Upper lobe of left lung (tissue), 6 donors: ENCODE data around the gene KIAA2012. TPM values are rescaled to one million over a fixed set of nuclear protein-coding genes. Genes with fewer than 3 reads are reported as not detected.

Experiments
- ATAC-seq, 2 donors: fragments of 200-7000 bp; cut with Tn5 transposase; one replicate each; pipeline ENCODE4 v1.9.1; 2022; ENCODE audit warnings: mild to moderate bottlenecking in 2 of 2, moderate library complexity in 2 of 2; ENCODE audit not compliant: low FRiP score in 2 of 2
- DNase-seq, 2 donors: peaks; one replicate each; pipeline ENCODE4 v3.0.0-alpha.2; 2019 to 2020
- H3K27ac ChIP-seq, 4 donors: fragments of 200-600 bp; sonication (generic); one replicate each; pipeline ENCODE4 v1.5.1; 2016 to 2019
- H3K27me3 ChIP-seq, 4 donors: fragments of 200-600 bp; sonication (generic); one replicate each; pipeline ENCODE4 v1.5.1; 2017 to 2019
- H3K36me3 ChIP-seq, 4 donors: fragments of 200-600 bp; sonication (generic); one replicate each; pipeline ENCODE4 v1.5.1; 2016 to 2019
- H3K4me1 ChIP-seq, 4 donors: fragments of 200-600 bp; sonication (generic); one replicate each; pipeline ENCODE4 v1.5.1; 2018 to 2019
- H3K4me3 ChIP-seq, 4 donors: fragments of 200-600 bp; sonication (generic); one replicate each; pipeline ENCODE4 v1.5.1; 2017 to 2019; ENCODE audit warnings: mild to moderate bottlenecking in 2 of 4, moderate library complexity in 1 of 4
- H3K9me3 ChIP-seq, 4 donors: fragments of 200-600 bp; sonication (generic); one replicate each; pipeline ENCODE4 v1.5.1; 2018 to 2019
- EP300 ChIP-seq, 4 donors: sonication (generic); formaldehyde crosslinking; IDR thresholded peaks; one replicate each; pipeline ENCODE4 v1.5.1; 2017; ENCODE audit warnings: antibody characterized with exemption in 4 of 4, control low read depth in 2 of 4
- POLR2A ChIP-seq, 4 donors: fragments of 450-650 bp; IDR thresholded peaks; one replicate each; pipeline ENCODE4 v1.5.1; 2016 to 2017; ENCODE audit warnings: antibody characterized with exemption in 4 of 4, mild to moderate bottlenecking in 2 of 4
- POLR2AphosphoS5 ChIP-seq, 2 donors: sonication (generic); formaldehyde crosslinking; IDR thresholded peaks; one replicate each; pipeline ENCODE4 v1.5.1; 2017; ENCODE audit warnings: antibody characterized with exemption in 2 of 2
- WGBS, 2 donors: methylation state at CpG; one replicate each; pipeline ENCODE4 v1.1.5; 2017 to 2018; 5-methylcytosine and 5-hydroxymethylcytosine counted together
- total RNA-seq, 6 donors: library from RNA; depleted of rRNA in 4 of 6; stranded (reverse); fragments of >200 nt in 4 of 6; gene quantifications; one replicate each; pipeline versions ENCODE4 v1.1.0 to v1.2.1, GENCODE V29; 2016 to 2021
- TF ChIP-seq, protein P1 (sequence below), 6 experiments: fragments of 450-650 bp in 4 of 6; fragments of 200-600 bp in 2 of 6; sonication (generic) in 2 of 6; IDR thresholded peaks; one replicate each; pipeline ENCODE4 v1.5.1; 2016 to 2019; ENCODE audit warnings: antibody characterized with exemption in 6 of 6
- donor health status: DM: no; HTN: no; CAD: no; lungs with moderate emphysema.
- donor health status: DM: no; HTN: yes; CAD: no; lungs with severe emphysema.

KIAA2012 gene
- total RNA-seq, 6 donors from 2014 or later = 0.74 to 13.3 (median 2.2) TPM; not detected in 1

DNA sequence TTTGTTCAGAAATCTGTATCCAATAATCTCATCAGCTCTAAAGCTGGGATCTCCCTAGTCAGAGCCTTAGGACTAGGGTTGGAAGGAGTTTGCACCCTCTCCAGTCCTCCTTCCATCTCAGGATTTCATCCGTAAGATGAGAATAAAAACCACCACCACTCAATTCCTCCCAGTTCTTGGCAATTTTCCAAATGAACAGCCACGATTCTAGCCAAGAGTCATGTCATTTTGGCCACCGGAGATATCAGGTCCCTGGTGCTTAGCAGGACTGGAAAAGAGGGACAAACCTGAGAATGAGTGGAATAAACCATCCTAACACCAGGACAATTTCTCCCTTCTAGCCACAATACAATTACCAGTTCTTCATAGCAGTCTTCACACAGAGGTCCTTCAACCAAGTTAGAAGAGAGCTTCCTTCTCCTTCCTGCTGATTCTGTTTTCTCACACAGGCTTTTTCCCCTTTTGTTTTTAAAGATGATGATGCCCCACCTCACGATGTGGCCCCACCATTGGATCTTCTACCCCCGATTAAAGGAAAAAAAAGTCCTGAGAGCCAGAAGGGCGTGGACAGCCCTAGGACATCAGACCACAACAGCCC, 36.2 kb downstream of the KIAA2012 start:
- H3K4me1 ChIP-seq = no peaks in the 10 kb centered on the region
- H3K4me3 ChIP-seq = no peak overlapping the region
- no peak for TF ChIP-seq POLR2AphosphoS5 (IDR thresholded peaks at IDR 0.05)
- TF ChIP-seq, protein P1, sequence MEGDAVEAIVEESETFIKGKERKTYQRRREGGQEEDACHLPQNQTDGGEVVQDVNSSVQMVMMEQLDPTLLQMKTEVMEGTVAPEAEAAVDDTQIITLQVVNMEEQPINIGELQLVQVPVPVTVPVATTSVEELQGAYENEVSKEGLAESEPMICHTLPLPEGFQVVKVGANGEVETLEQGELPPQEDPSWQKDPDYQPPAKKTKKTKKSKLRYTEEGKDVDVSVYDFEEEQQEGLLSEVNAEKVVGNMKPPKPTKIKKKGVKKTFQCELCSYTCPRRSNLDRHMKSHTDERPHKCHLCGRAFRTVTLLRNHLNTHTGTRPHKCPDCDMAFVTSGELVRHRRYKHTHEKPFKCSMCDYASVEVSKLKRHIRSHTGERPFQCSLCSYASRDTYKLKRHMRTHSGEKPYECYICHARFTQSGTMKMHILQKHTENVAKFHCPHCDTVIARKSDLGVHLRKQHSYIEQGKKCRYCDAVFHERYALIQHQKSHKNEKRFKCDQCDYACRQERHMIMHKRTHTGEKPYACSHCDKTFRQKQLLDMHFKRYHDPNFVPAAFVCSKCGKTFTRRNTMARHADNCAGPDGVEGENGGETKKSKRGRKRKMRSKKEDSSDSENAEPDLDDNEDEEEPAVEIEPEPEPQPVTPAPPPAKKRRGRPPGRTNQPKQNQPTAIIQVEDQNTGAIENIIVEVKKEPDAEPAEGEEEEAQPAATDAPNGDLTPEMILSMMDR (IDR thresholded peaks at IDR 0.05) = no peak
- no peak for TF ChIP-seq POLR2A (IDR thresholded peaks at IDR 0.05)
- no peak for TF ChIP-seq EP300 (IDR thresholded peaks at IDR 0.05)
- ATAC-seq = no peak
- no peaks in the 10 kb centered on the region for H3K9me3 ChIP-seq
- no peak for DNase-seq
- no peaks in the 10 kb centered on the region for H3K27me3 ChIP-seq
- H3K36me3 ChIP-seq = no peaks in the 10 kb centered on the region
- H3K27ac ChIP-seq = no peak overlapping the region
- 62 to 64% methylated on average over 6 of the region's 6 CpGs for WGBS, 2 donors

DNA sequence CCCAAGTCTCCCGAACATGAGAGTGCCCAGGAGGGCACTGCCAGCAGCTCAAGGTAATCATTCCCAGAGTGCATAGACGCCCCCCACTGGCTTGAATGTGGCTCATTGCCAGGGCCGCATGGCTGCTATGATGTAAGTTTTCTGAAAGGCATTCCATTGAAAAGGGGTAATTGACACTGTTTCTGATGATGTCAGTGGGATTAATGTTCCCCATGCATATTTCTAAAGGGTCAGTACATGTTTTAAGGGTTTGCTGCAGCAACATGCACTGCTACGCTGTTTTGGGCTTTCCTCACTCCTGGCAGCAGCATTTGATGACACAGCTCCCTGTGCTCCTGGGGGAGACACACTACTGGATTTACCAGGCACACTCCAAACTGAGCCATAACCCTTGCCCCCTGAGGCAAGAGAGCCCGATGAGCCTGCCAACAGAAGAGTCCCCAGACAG, 36.7 kb downstream of the KIAA2012 start:
- peak in 1 of 2 donors; percentile 73 for ATAC-seq
- H3K4me3 ChIP-seq = no peak overlapping the region
- no peaks in the 10 kb centered on the region for H3K9me3 ChIP-seq
- TF ChIP-seq, protein P1 (IDR thresholded peaks at IDR 0.05) = no peak
- TF ChIP-seq POLR2AphosphoS5 (IDR thresholded peaks at IDR 0.05) = peak in 1 of 2 donors; percentile 16
- TF ChIP-seq POLR2A (IDR thresholded peaks at IDR 0.05) = no peak
- TF ChIP-seq EP300 (IDR thresholded peaks at IDR 0.05) = no peak
- no peaks in the 10 kb centered on the region for H3K4me1 ChIP-seq
- 65 to 66% methylated on average over 4 to 5 of the region's 5 CpGs for WGBS, 2 donors
- no peaks in the 10 kb centered on the region for H3K27me3 ChIP-seq
- DNase-seq = no peak
- H3K36me3 ChIP-seq = no peaks in the 10 kb centered on the region
- H3K27ac ChIP-seq = no peak overlapping the region

DNA sequence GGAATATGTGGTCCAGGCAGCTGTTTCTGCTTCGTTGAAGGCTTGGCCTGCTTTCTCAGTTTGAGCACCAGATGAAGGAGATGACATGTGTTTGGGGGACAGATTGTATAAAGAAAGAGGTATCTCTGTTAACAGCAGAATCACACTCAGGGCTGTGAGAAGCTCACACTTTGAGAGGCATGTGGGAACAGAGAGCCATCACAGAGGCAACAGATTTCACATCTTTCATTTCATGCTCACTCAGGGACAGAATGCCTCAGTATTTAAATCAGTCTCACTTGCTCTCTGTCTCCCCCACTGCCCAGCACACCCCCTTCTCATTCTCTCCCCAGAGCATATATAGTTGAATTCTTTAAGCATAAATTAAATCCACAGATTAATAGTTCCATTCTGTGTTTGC, 37.4 kb downstream of the KIAA2012 start:
- H3K9me3 ChIP-seq = no peaks in the 10 kb centered on the region
- 53% methylated on average over 1 of the region's 1 CpG; no CpG with 5 or more reads in 1 of the 2 donors for WGBS, 2 donors
- no peaks in the 10 kb centered on the region for H3K27me3 ChIP-seq
- H3K4me3 ChIP-seq = no peak overlapping the region
- ATAC-seq (no peak), DNase-seq (no peak)
- TF ChIP-seq, protein P1 (IDR thresholded peaks at IDR 0.05) = no peak
- TF ChIP-seq POLR2AphosphoS5 (IDR thresholded peaks at IDR 0.05) (no peak), POLR2A (IDR thresholded peaks at IDR 0.05) (no peak), EP300 (IDR thresholded peaks at IDR 0.05) (no peak)
- peaks cover 0 to 4% (median 0%) of the 10 kb centered on the region in 4 donors for H3K4me1 ChIP-seq
- H3K36me3 ChIP-seq = no peaks in the 10 kb centered on the region
- H3K27ac ChIP-seq = no peak overlapping the region

DNA sequence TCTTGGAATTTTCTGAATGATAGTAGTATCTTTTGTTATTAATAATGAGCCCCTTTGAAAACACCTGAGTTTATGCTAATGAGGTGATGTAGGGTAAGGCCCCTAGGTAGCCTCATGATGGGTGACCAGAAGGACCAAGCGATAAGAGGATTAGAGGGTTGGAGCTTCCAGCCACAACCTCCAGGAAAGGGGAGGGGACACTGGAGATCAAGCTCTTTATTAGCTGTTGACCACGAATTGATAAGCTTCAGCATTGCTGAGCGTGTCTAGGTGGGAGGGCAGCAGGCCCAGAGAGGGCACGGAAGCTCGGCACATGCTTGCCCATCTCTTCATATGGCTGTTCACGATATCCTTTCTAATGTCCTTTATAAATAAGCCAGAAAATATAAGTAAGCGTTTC, 39.0 kb downstream of the KIAA2012 start:
- Histone ChIP-seq H3K27ac (no peak overlapping the region), H3K36me3 (no peaks in the 10 kb centered on the region), H3K4me3 (no peak overlapping the region), H3K9me3 (no peaks in the 10 kb centered on the region), H3K4me1 (peaks cover 0 to 4% (median 0%) of the 10 kb centered on the region in 4 donors), H3K27me3 (no peaks in the 10 kb centered on the region)
- TF ChIP-seq, protein P1 (IDR thresholded peaks at IDR 0.05) = no peak
- no peak for TF ChIP-seq POLR2A (IDR thresholded peaks at IDR 0.05)
- TF ChIP-seq EP300 (IDR thresholded peaks at IDR 0.05) = no peak
- ATAC-seq (no peak), DNase-seq (no peak)
- 82 to 91% methylated on average over 7 of the region's 7 CpGs for WGBS, 2 donors

DNA sequence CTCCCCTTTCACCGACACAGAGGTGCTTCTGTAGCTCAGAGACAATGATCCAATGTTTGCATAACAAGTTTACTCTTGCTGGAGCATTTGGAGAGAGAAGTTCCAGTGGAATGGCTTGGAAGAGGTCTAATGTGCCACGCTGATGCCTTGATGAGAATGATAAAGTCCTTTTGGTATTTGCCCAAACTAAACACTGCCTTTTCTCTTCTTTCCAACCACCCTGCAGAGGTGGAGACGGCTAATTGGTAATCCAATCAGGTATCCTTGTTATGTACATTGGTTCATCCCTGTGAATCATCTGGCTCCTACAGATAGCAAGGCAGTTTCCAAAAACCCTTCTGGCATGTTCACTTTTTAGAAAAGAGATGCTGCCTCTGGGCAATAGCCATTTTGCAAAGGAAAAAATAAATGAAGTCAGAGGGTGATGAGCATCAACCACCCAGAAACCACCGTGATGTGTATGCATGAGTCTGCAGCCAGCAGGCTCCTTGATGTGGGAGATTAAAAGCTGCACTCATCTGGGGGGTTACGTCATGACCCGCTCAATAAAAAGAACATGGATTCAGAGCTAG, 40.6 kb downstream of the KIAA2012 start:
- H3K27ac ChIP-seq = no peak overlapping the region
- peaks cover 0 to 4% (median 0%) of the 10 kb centered on the region in 4 donors for H3K4me1 ChIP-seq
- DNase-seq (no peak), ATAC-seq (peak in 1 of 2 donors; percentile 85)
- H3K27me3 ChIP-seq = no peaks in the 10 kb centered on the region
- TF ChIP-seq, protein P1 (IDR thresholded peaks at IDR 0.05) = no peak
- TF ChIP-seq POLR2A (IDR thresholded peaks at IDR 0.05) (no peak), EP300 (IDR thresholded peaks at IDR 0.05) (no peak), POLR2AphosphoS5 (IDR thresholded peaks at IDR 0.05) (no peak)
- H3K36me3 ChIP-seq = no peaks in the 10 kb centered on the region
- H3K4me3 ChIP-seq = no peak overlapping the region
- no peaks in the 10 kb centered on the region for H3K9me3 ChIP-seq
- WGBS, 2 donors = 78 to 79% methylated on average over 6 of the region's 6 CpGs
